Liver (tissue), 9 donors: ENCODE measurements around the gene SNN. TPM values are rescaled to one million over a fixed set of nuclear protein-coding genes. Genes with fewer than 3 reads are reported as not detected.

ENCODE experiments used
- DNase-seq: peaks from one replicate; pipeline ENCODE4 v3.0.0-alpha.2; 2017; ENCODE audit warnings: low spot score
- H3K27ac ChIP-seq, 2 donors: one replicate each; pipeline ENCODE4 v1.7.0; 2013; ENCODE audit warnings: inconsistent platforms in 2 of 2, low read length in 2 of 2, control low read depth in 1 of 2, low read depth in 1 of 2, mild to moderate bottlenecking in 1 of 2
- H3K27me3 ChIP-seq, 4 donors: one replicate each; pipeline versions ENCODE4 v1.6.1 to v1.7.0; 2013; ENCODE audit warnings: low read length in 3 of 4, inconsistent platforms in 1 of 4, mild to moderate bottlenecking in 1 of 4, moderate library complexity in 1 of 4; ENCODE audit not compliant: control insufficient read depth in 4 of 4, insufficient read depth in 4 of 4
- H3K36me3 ChIP-seq, 4 donors: one replicate each; pipeline versions ENCODE4 v1.6.1 to v1.7.0; 2013; ENCODE audit warnings: low read length in 3 of 4, mild to moderate bottlenecking in 3 of 4, low read depth in 1 of 4, moderate library complexity in 1 of 4; ENCODE audit not compliant: control insufficient read depth in 4 of 4, insufficient read depth in 3 of 4
- H3K4me1 ChIP-seq, 4 donors: one replicate each; pipeline versions ENCODE4 v1.6.1 to v1.7.0; 2013; ENCODE audit warnings: low read length in 3 of 4, mild to moderate bottlenecking in 3 of 4, moderate library complexity in 1 of 4; ENCODE audit not compliant: control insufficient read depth in 4 of 4, insufficient read depth in 4 of 4
- H3K4me3 ChIP-seq, 3 donors: one replicate each; pipeline versions ENCODE4 v1.6.1 to v1.7.0; 2013; ENCODE audit warnings: low read length in 3 of 3, control low read depth in 1 of 3, low read depth in 1 of 3, mild to moderate bottlenecking in 1 of 3
- H3K9ac ChIP-seq, 2 donors: one replicate each; pipeline ENCODE4 v1.7.0; 2013; ENCODE audit warnings: low read length in 2 of 2, mild to moderate bottlenecking in 2 of 2, moderate library complexity in 2 of 2, control low read depth in 1 of 2, low read depth in 1 of 2
- H3K9me3 ChIP-seq, 4 donors: one replicate each; pipeline versions ENCODE4 v1.6.1 to v1.7.0; 2013; ENCODE audit warnings: low read length in 3 of 4; ENCODE audit not compliant: control insufficient read depth in 4 of 4
- FOXA1 ChIP-seq: IDR thresholded peaks from 2 replicates; pipeline ENCODE4 v1.6.1; 2016; ENCODE audit warnings: antibody characterized with exemption
- FOXA2 ChIP-seq: IDR thresholded peaks from 2 replicates; pipeline ENCODE4 v1.6.1; 2016; ENCODE audit warnings: antibody characterized with exemption
- GABPA ChIP-seq, 2 donors: IDR thresholded peaks in 1 of 2; conservative IDR thresholded peaks in 1 of 2; 2 replicates each; pipeline ENCODE4 v1.6.1; 2016; ENCODE audit warnings: antibody characterized with exemption in 2 of 2, mild to moderate bottlenecking in 1 of 2, moderate library complexity in 1 of 2
- HNF4A ChIP-seq, 2 donors: conservative IDR thresholded peaks; 2 replicates each; pipeline ENCODE4 v1.6.1; 2016; ENCODE audit warnings: antibody characterized with exemption in 2 of 2, mild to moderate bottlenecking in 2 of 2
- HNF4G ChIP-seq: IDR thresholded peaks from 2 replicates; pipeline ENCODE4 v1.6.1; 2016; ENCODE audit warnings: antibody characterized with exemption
- JUND ChIP-seq, 2 donors: IDR thresholded peaks; 2 replicates each; pipeline ENCODE4 v1.6.1; 2016; ENCODE audit warnings: antibody characterized with exemption in 2 of 2
- NR2F2 ChIP-seq: IDR thresholded peaks from 2 replicates; pipeline ENCODE4 v1.6.1; 2016; ENCODE audit warnings: antibody characterized with exemption
- RAD21 ChIP-seq, 2 donors: IDR thresholded peaks; 2 replicates each; pipeline ENCODE4 v1.6.1; 2016; ENCODE audit warnings: antibody characterized with exemption in 2 of 2, mild to moderate bottlenecking in 2 of 2
- RXRA ChIP-seq, 2 donors: IDR thresholded peaks; 2 replicates each; pipeline ENCODE4 v1.6.1; 2017 to 2018; ENCODE audit warnings: antibody characterized with exemption in 2 of 2, mild to moderate bottlenecking in 1 of 2
- SP1 ChIP-seq: IDR thresholded peaks from 2 replicates; pipeline ENCODE4 v1.6.1; 2018; ENCODE audit warnings: antibody characterized with exemption, mild to moderate bottlenecking
- TAF1 ChIP-seq: conservative IDR thresholded peaks from 2 replicates; pipeline ENCODE4 v1.6.1; 2016; ENCODE audit warnings: antibody characterized with exemption, mild to moderate bottlenecking
- YY1 ChIP-seq: IDR thresholded peaks from 2 replicates; pipeline ENCODE4 v1.6.1; 2016; ENCODE audit warnings: antibody characterized with exemption, mild to moderate bottlenecking
- WGBS: extraction: QIAGEN DNeasy Blood & Tissue Kit; methylation state at CpG from one replicate; pipeline ENCODE4 v1.1.7; 2013; 5-methylcytosine and 5-hydroxymethylcytosine counted together
- polyA plus RNA-seq, 2 donors: library from polyadenylated mRNA; stranded (reverse) in 1 of 2; unstranded in 1 of 2; fragments of 200-250 nt in 1 of 2; fragments of >200 nt in 1 of 2; fragmentation: Nextera tagmentation in 1 of 2; extraction: Ambion mirVana in 1 of 2; gene quantifications; one replicate each; pipeline versions ENCODE4 v1.2.1 to v1.2.3, GENCODE V29; 2013 to 2015
- total RNA-seq, 2 donors: library from RNA; depleted of rRNA; stranded (reverse); fragments of >200 nt; gene quantifications; one replicate each; pipeline ENCODE4 v1.2.3, GENCODE V29; 2014
- TF ChIP-seq, protein P1 (sequence below): IDR thresholded peaks from 2 replicates; pipeline ENCODE4 v1.6.1; 2016; ENCODE audit warnings: antibody characterized with exemption
- TF ChIP-seq, protein P2 (sequence below): fragments of 150-350 bp; IDR thresholded peaks from 2 replicates; pipeline ENCODE4 v1.5.1; 2017; ENCODE audit warnings: improper control_type of control experiment, low read depth, low read length; ENCODE audit not compliant: missing input control
- TF ChIP-seq, protein P3 (sequence below): IDR thresholded peaks from 2 replicates; pipeline ENCODE4 v1.6.1; 2016; ENCODE audit warnings: antibody characterized with exemption
- TF ChIP-seq, protein P4 (sequence below): IDR thresholded peaks from 2 replicates; pipeline ENCODE4 v1.6.1; 2016; ENCODE audit warnings: antibody characterized with exemption, mild to moderate bottlenecking
- donor health status: healthy.
- donor health status: healthy.
- donor health status: healthy.
- donor health status: healthy.
- donor health status: healthy.

SNN gene
- total and polyA plus RNA-seq, 4 donors, result 2.5 to 6.2 (median 5.3) TPM

DNA sequence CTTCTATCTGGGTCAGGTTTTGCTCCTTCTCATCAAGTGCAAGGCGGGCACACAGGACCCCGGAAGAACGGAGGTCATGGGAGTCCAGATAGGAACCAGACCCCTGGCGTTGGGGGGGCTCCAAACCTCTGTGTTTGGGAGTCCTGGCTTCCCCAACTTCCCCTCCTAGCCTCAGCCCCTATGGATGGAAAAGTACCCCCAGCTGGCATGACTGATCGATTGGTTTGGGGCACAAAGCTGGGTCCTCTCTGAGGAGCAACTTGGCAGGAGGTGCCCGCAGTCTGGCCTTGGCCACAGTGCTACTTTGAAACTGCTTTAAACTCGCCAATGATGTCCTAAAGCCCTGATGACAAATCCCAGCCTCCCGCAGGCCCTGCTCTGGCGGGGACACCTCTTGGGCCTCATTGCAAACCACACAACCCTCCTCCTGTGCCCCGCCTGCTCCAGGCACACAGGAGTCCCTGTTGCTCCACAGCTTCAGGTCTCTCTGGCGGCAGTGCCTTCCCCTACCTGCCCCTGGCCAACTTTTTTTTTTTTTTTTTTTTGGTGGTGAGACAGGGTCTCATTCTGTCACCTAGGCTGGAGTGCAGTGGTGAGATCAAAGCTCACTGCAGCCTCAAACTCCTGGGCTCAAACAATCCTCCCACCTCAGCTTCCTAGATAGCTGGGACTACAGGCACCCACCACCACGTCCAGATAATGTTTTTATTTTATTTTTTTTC is 38.0 kb upstream of the SNN start:
- no peak for DNase-seq
- Histone ChIP-seq H3K4me1 (peaks cover 0 to 3% (median 0%) of the 10 kb centered on the region in 4 donors), H3K9ac (no peak overlapping the region), H3K36me3 (no peaks in the 10 kb centered on the region), H3K27ac (peak overlapping the region in 1 of 2 donors; percentile 32), H3K27me3 (no peaks in the 10 kb centered on the region), H3K4me3 (no peak overlapping the region), H3K9me3 (no peaks in the 10 kb centered on the region)
- TF ChIP-seq SP1, result no peak
- TF ChIP-seq YY1, result no peak
- no peak for TF ChIP-seq TAF1
- no peak for TF ChIP-seq RXRA (IDR thresholded peaks at IDR 0.05)
- no peak for TF ChIP-seq HNF4A (conservative IDR thresholded peaks at IDR 0.05)
- TF ChIP-seq HNF4G, result no peak
- TF ChIP-seq, protein P1, sequence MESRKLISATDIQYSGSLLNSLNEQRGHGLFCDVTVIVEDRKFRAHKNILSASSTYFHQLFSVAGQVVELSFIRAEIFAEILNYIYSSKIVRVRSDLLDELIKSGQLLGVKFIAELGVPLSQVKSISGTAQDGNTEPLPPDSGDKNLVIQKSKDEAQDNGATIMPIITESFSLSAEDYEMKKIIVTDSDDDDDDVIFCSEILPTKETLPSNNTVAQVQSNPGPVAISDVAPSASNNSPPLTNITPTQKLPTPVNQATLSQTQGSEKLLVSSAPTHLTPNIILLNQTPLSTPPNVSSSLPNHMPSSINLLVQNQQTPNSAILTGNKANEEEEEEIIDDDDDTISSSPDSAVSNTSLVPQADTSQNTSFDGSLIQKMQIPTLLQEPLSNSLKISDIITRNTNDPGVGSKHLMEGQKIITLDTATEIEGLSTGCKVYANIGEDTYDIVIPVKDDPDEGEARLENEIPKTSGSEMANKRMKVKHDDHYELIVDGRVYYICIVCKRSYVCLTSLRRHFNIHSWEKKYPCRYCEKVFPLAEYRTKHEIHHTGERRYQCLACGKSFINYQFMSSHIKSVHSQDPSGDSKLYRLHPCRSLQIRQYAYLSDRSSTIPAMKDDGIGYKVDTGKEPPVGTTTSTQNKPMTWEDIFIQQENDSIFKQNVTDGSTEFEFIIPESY, result no peak
- TF ChIP-seq GABPA (IDR thresholded peaks at IDR 0.05 in 1 of 2, conservative IDR thresholded peaks at IDR 0.05 in 1 of 2), result no peak
- TF ChIP-seq, protein P2, sequence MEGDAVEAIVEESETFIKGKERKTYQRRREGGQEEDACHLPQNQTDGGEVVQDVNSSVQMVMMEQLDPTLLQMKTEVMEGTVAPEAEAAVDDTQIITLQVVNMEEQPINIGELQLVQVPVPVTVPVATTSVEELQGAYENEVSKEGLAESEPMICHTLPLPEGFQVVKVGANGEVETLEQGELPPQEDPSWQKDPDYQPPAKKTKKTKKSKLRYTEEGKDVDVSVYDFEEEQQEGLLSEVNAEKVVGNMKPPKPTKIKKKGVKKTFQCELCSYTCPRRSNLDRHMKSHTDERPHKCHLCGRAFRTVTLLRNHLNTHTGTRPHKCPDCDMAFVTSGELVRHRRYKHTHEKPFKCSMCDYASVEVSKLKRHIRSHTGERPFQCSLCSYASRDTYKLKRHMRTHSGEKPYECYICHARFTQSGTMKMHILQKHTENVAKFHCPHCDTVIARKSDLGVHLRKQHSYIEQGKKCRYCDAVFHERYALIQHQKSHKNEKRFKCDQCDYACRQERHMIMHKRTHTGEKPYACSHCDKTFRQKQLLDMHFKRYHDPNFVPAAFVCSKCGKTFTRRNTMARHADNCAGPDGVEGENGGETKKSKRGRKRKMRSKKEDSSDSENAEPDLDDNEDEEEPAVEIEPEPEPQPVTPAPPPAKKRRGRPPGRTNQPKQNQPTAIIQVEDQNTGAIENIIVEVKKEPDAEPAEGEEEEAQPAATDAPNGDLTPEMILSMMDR, result no peak
- TF ChIP-seq, protein P3, sequence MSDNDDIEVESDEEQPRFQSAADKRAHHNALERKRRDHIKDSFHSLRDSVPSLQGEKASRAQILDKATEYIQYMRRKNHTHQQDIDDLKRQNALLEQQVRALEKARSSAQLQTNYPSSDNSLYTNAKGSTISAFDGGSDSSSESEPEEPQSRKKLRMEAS, result no peak
- TF ChIP-seq FOXA1, result no peak
- TF ChIP-seq, protein P4, sequence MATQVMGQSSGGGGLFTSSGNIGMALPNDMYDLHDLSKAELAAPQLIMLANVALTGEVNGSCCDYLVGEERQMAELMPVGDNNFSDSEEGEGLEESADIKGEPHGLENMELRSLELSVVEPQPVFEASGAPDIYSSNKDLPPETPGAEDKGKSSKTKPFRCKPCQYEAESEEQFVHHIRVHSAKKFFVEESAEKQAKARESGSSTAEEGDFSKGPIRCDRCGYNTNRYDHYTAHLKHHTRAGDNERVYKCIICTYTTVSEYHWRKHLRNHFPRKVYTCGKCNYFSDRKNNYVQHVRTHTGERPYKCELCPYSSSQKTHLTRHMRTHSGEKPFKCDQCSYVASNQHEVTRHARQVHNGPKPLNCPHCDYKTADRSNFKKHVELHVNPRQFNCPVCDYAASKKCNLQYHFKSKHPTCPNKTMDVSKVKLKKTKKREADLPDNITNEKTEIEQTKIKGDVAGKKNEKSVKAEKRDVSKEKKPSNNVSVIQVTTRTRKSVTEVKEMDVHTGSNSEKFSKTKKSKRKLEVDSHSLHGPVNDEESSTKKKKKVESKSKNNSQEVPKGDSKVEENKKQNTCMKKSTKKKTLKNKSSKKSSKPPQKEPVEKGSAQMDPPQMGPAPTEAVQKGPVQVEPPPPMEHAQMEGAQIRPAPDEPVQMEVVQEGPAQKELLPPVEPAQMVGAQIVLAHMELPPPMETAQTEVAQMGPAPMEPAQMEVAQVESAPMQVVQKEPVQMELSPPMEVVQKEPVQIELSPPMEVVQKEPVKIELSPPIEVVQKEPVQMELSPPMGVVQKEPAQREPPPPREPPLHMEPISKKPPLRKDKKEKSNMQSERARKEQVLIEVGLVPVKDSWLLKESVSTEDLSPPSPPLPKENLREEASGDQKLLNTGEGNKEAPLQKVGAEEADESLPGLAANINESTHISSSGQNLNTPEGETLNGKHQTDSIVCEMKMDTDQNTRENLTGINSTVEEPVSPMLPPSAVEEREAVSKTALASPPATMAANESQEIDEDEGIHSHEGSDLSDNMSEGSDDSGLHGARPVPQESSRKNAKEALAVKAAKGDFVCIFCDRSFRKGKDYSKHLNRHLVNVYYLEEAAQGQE, result no peak
- TF ChIP-seq RAD21 (IDR thresholded peaks at IDR 0.05), result no peak
- 91% methylated on average over 12 of the region's 12 CpGs for whole genome bisulfite sequencing

DNA sequence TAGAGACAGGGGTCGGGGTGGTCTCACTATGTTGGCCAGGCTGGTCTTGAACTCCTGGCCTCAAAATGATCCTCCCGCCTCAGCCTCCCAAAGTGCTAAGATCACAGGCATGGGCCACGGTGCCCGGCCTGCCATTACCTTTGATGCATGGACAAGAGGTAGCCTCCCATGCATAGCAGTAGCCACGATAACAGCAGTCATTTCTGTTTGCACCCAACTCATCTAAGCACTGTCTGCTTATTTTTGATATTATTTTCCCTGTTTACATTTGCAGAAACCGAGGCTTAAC is 37.5 kb upstream of the SNN start:
- no peaks in the 10 kb centered on the region for H3K36me3 ChIP-seq
- TF ChIP-seq, protein P2, result no peak
- no peak for TF ChIP-seq TAF1
- no peak for TF ChIP-seq SP1
- TF ChIP-seq, protein P4, result no peak
- TF ChIP-seq RAD21 (IDR thresholded peaks at IDR 0.05), result no peak
- no peak for TF ChIP-seq RXRA (IDR thresholded peaks at IDR 0.05)
- TF ChIP-seq HNF4A (conservative IDR thresholded peaks at IDR 0.05), result no peak
- TF ChIP-seq HNF4G, result no peak
- no peak for TF ChIP-seq FOXA2
- TF ChIP-seq FOXA1, result no peak
- TF ChIP-seq NR2F2, result no peak
- no peak for TF ChIP-seq JUND (IDR thresholded peaks at IDR 0.05)
- TF ChIP-seq GABPA (IDR thresholded peaks at IDR 0.05 in 1 of 2, conservative IDR thresholded peaks at IDR 0.05 in 1 of 2), result no peak
- no peak overlapping the region for H3K9ac ChIP-seq
- H3K4me3 ChIP-seq, result no peak overlapping the region
- H3K4me1 ChIP-seq, result peaks cover 0 to 3% (median 0%) of the 10 kb centered on the region in 4 donors
- no peak for DNase-seq
- 87% methylated on average over 6 of the region's 6 CpGs for WGBS
- no peaks in the 10 kb centered on the region for H3K9me3 ChIP-seq
- no peak overlapping the region for H3K27ac ChIP-seq
- no peaks in the 10 kb centered on the region for H3K27me3 ChIP-seq
